ENCODE measurements around the gene CEP41. TPM values are rescaled to one million over a fixed set of nuclear protein-coding genes. Genes with fewer than 3 reads are reported as not detected.

Gene CEP41
- total RNA-seq, 2 experiments from 2014 or later = 19.6 to 35.4 TPM

GRCh38 chr7:130489140-130489983 lies 48.5 kb upstream of the CEP41 start:
- no TSS peak for BruUV-seq (replicated peaks)

DNA sequence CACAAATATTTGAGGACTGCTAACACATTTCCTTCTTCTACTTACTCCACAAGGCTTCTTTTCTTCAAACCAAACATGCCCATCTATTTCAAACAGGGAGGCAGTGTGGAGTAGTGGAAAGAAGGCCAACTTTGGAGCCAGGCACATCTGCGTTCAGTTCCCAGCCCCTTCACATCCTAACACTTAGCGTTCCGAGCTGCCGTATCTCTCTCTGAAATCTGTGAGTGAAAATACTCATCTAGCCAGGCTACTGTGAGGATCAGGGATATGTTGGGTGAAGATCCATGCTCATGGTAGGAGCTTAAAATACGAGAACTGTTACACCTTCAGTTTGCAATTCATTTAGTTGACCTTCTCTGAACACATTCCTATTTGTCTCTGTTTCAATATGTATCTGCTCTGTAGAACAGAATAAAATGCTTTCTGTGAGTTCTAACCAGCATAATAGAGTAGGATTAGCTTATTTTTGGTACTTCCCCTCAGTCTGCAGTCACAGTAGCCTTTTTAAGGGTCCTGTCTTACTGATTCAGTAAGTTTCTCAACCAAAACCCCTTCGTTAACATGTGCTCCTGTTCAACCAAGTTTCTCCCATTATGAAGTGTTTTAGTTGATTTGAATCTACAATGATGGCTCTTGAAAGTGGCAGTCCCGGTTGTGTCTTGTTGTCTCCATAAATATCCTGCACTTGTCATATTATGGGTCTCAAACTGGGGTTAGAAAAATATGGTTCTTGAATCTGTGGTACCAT lies 47.8 kb upstream of the CEP41 start:
- H3K27ac ChIP-seq (ENCODE audit: low read depth, low read length, poor library complexity, severe bottlenecking) = no peak overlapping the region
- TF ChIP-seq EZH2phosphoT487 (IDR thresholded peaks at IDR 0.05; ENCODE audit: borderline replicate concordance, low read depth, low read length) (no peak), CTCF (conservative IDR thresholded peaks at IDR 0.05; ENCODE audit: low read length) (no peak)
- no peak overlapping the region for H3K4me3 ChIP-seq (ENCODE audit: low read depth, low read length, poor library complexity, severe bottlenecking)
- H2AFZ ChIP-seq (ENCODE audit: low read length) = no peak overlapping the region
- H3K4me1 ChIP-seq (ENCODE audit: insufficient read depth, low read length, poor library complexity, severe bottlenecking) = peaks cover 5% of the 10 kb centered on the region
- no peak overlapping the region for H3K4me2 ChIP-seq (ENCODE audit: low read length)
- ChIA-PET POLR2A (interaction anchor here (0.6 to 1.8 kb wide), 2 partner anchors 30 to 1392 kb away, joined by 3 to 4 read pairs; no protein-coding TSS in a partner anchor), CTCF (ENCODE audit: unreplicated experiment) (no interaction called here)
- no peaks in the 10 kb centered on the region for H3K9me3 ChIP-seq (ENCODE audit: low read length)
- no TSS peak for BruUV-seq (replicated peaks)
- intact Hi-C loops (cut with micrococcal nuclease; ENCODE audit: unreplicated experiment) = no loop called here
- no peaks in the 10 kb centered on the region for H3K36me3 ChIP-seq (ENCODE audit: insufficient read depth, low read length)
- DNase-seq (ENCODE audit: low spot score) = no peak
- no peaks in the 10 kb centered on the region for H3K9me2 ChIP-seq (ENCODE audit: insufficient read depth, low read length)
- H3K79me2 ChIP-seq (ENCODE audit: insufficient read depth, low read depth, low read length) = no peaks in the 10 kb centered on the region
- H4K20me1 ChIP-seq (ENCODE audit: insufficient read depth, low read length) = no peaks in the 10 kb centered on the region

More at GRCh38 chr7:130489140-130489983, 48.5 kb upstream of the CEP41 start:
- H3K27ac ChIP-seq (ENCODE audit: low read depth, low read length, poor library complexity, severe bottlenecking) = no peak overlapping the region
- intact Hi-C loops (cut with micrococcal nuclease; ENCODE audit: unreplicated experiment) = no loop called here
- no peaks in the 10 kb centered on the region for H3K9me3 ChIP-seq (ENCODE audit: low read length)
- no peaks in the 10 kb centered on the region for H4K20me1 ChIP-seq (ENCODE audit: insufficient read depth, low read length)
- H3K79me2 ChIP-seq (ENCODE audit: insufficient read depth, low read depth, low read length) = no peaks in the 10 kb centered on the region
- no peak for TF ChIP-seq EZH2phosphoT487 (IDR thresholded peaks at IDR 0.05; ENCODE audit: borderline replicate concordance, low read depth, low read length)
- no peak for TF ChIP-seq CTCF (conservative IDR thresholded peaks at IDR 0.05; ENCODE audit: low read length)
- H3K9me2 ChIP-seq (ENCODE audit: insufficient read depth, low read length) = no peaks in the 10 kb centered on the region
- H3K36me3 ChIP-seq (ENCODE audit: insufficient read depth, low read length) = no peaks in the 10 kb centered on the region
- H3K4me2 ChIP-seq (ENCODE audit: low read length) = no peak overlapping the region
- DNase-seq (ENCODE audit: low spot score) = no peak
- CTCF ChIA-PET (ENCODE audit: unreplicated experiment) = no interaction called here
- H3K4me1 ChIP-seq (ENCODE audit: insufficient read depth, low read length, poor library complexity, severe bottlenecking) = peaks cover 5% of the 10 kb centered on the region
- H3K4me3 ChIP-seq (ENCODE audit: low read depth, low read length, poor library complexity, severe bottlenecking) = no peak overlapping the region
- H2AFZ ChIP-seq (ENCODE audit: low read length) = no peak overlapping the region
- POLR2A ChIA-PET = no interaction called here
